SK-N-SH (cell line): ENCODE measurements around the gene PPHLN1. TPM values are rescaled to one million over a fixed set of nuclear protein-coding genes. Genes with fewer than 3 reads are reported as not detected.

ENCODE experiments used
- CTCF ChIA-PET: fragments of 300-600, 350-600 bp; formaldehyde crosslinking; extraction: SDS; loops from one replicate; lab custom pipeline; 2021; lab: Yijun Ruan, JAX
- POLR2A ChIA-PET: fragments of 350-600 bp; sonication (Branson Sonifier 250); formaldehyde crosslinking; extraction: SDS; loops from one replicate; lab custom pipeline; 2020; ENCODE audit warnings: antibody characterized with exemption, inconsistent platforms; lab: Yijun Ruan, JAX
- DNase-seq: peaks from one replicate; pipeline ENCODE4 v3.0.0; 2012
- H2AFZ ChIP-seq: fragments of 200-600 bp; sonication (generic); 2 replicates; pipeline ENCODE4 v1.8.1; 2016; ENCODE audit warnings: antibody characterized with exemption, mild to moderate bottlenecking, low read depth
- H3F3A ChIP-seq: fragments of 200-600 bp; sonication (generic); replicated peaks from 2 replicates; pipeline ENCODE3; 2016; ENCODE audit warnings: antibody characterized with exemption, mild to moderate bottlenecking; ENCODE audit not compliant: insufficient read depth
- H3K27ac ChIP-seq, 2 experiments: fragments of 200-500 bp in 1 of 2; fragments of 200-600 bp in 1 of 2; sonication (Bioruptor generic) in 1 of 2; sonication (generic), shearing (Covaris generic) in 1 of 2; 2 replicates each; pipeline versions ENCODE4 v1.5.1 to v1.6.1; 2014 to 2016; ENCODE audit warnings: low read depth in 2 of 2, inconsistent platforms in 1 of 2, low read length in 1 of 2, mild to moderate bottlenecking in 1 of 2, mixed read lengths in 1 of 2
- H3K27me3 ChIP-seq: fragments of 200-600 bp; sonication (generic), shearing (Covaris generic); 2 replicates; pipeline ENCODE4 v1.6.1; 2016; ENCODE audit warnings: mixed run types; ENCODE audit not compliant: insufficient read depth
- H3K36me3 ChIP-seq, 2 experiments: fragments of 200-500 bp in 1 of 2; fragments of 200-600 bp in 1 of 2; sonication (Bioruptor generic) in 1 of 2; sonication (generic) in 1 of 2; replicated peaks in 1 of 2; 2 replicates each; pipeline versions ENCODE3 to v1.5.1; 2014 to 2016; ENCODE audit warnings: low read length in 1 of 2, mild to moderate bottlenecking in 1 of 2; ENCODE audit not compliant: insufficient read depth in 2 of 2, control insufficient read depth in 1 of 2
- H3K4me1 ChIP-seq, 2 experiments: fragments of 200-500 bp in 1 of 2; fragments of 200-600 bp in 1 of 2; sonication (Bioruptor generic) in 1 of 2; sonication (generic), shearing (Covaris generic) in 1 of 2; 2 replicates each; pipeline versions ENCODE4 v1.5.1 to v1.6.1; 2014 to 2016; ENCODE audit warnings: low read depth in 1 of 2, low read length in 1 of 2, mixed run types in 1 of 2; ENCODE audit not compliant: insufficient read depth in 2 of 2, control insufficient read depth in 1 of 2
- H3K4me2 ChIP-seq: fragments of 200-600 bp; sonication (generic), shearing (Covaris generic); 2 replicates; pipeline ENCODE4 v1.6.1; 2017; ENCODE audit warnings: mixed run types
- H3K4me3 ChIP-seq, 2 experiments: fragments of 200-500 bp in 1 of 2; fragments of 200-600 bp in 1 of 2; sonication (Bioruptor generic) in 1 of 2; sonication (generic), shearing (Covaris generic) in 1 of 2; 2 replicates each; pipeline versions ENCODE4 v1.5.1 to v1.8.1; 2014 to 2016; ENCODE audit warnings: low read depth in 2 of 2, inconsistent platforms in 1 of 2, low read length in 1 of 2, mild to moderate bottlenecking in 1 of 2, mixed read lengths in 1 of 2, moderate library complexity in 1 of 2
- H3K79me2 ChIP-seq: fragments of 200-600 bp; sonication (generic); 2 replicates; pipeline ENCODE4 v1.8.1; 2017; ENCODE audit warnings: mild to moderate bottlenecking; ENCODE audit not compliant: insufficient read depth
- H3K9ac ChIP-seq: fragments of 200-600 bp; sonication (generic); 2 replicates; pipeline ENCODE4 v1.6.1; 2017; ENCODE audit warnings: mixed run types
- H3K9me2 ChIP-seq: fragments of 200-600 bp; sonication (generic); 2 replicates; pipeline ENCODE4 v1.6.1; 2017; ENCODE audit warnings: mixed run types
- H3K9me3 ChIP-seq: fragments of 200-600 bp; sonication (generic); 2 replicates; pipeline ENCODE4 v1.6.1; 2017; ENCODE audit warnings: mixed run types, mild to moderate bottlenecking, moderate library complexity
- H4K20me1 ChIP-seq: fragments of 200-600 bp; sonication (generic); 2 replicates; pipeline ENCODE4 v1.6.1; 2017; ENCODE audit warnings: mild to moderate bottlenecking, mixed run types; ENCODE audit not compliant: insufficient read depth
- EP300 ChIP-seq, 2 experiments: IDR thresholded peaks; 2 replicates each; pipeline versions ENCODE4 v1.4.0 to v1.6.1; 2012; ENCODE audit warnings: borderline replicate concordance in 1 of 2, low read depth in 1 of 2, low read length in 1 of 2
- EZH2phosphoT487 ChIP-seq: fragments of 200-600 bp; sonication (generic); IDR thresholded peaks from 2 replicates; pipeline ENCODE4 v1.6.1; 2017; ENCODE audit warnings: low read depth, mixed run types, mild to moderate bottlenecking, antibody characterized with exemption, moderate library complexity, borderline replicate concordance
- GATA2 ChIP-seq: sonication (generic); formaldehyde crosslinking; IDR thresholded peaks from 2 replicates; pipeline ENCODE4 v1.5.0; 2020; ENCODE audit warnings: mild to moderate bottlenecking, missing genetic modification reagents
- JUND ChIP-seq: IDR thresholded peaks from 2 replicates; pipeline ENCODE4 v1.4.0; 2012
- MEF2A ChIP-seq: IDR thresholded peaks from 2 replicates; pipeline ENCODE4 v1.4.0; 2012; ENCODE audit warnings: low read depth, borderline replicate concordance
- PBX3 ChIP-seq: IDR thresholded peaks from 2 replicates; pipeline ENCODE4; 2012
- RAD21 ChIP-seq: IDR thresholded peaks from 2 replicates; pipeline ENCODE4 v1.6.1; 2012; ENCODE audit warnings: mild to moderate bottlenecking, low read length
- REST ChIP-seq: IDR thresholded peaks from 2 replicates; pipeline ENCODE4 v1.6.1; 2012; ENCODE audit warnings: mild to moderate bottlenecking, low read depth, low read length, moderate library complexity
- RFX5 ChIP-seq: IDR thresholded peaks from 2 replicates; pipeline ENCODE4 v1.6.1; 2012; ENCODE audit warnings: mild to moderate bottlenecking, improper control_type of control experiment, low read length
- RXRA ChIP-seq: IDR thresholded peaks from 2 replicates; pipeline ENCODE4 v1.4.0; 2012; ENCODE audit warnings: low read depth, mild to moderate bottlenecking, borderline replicate concordance
- SIN3A ChIP-seq: IDR thresholded peaks from 2 replicates; pipeline ENCODE4 v1.6.1; 2012; ENCODE audit warnings: low read depth, mild to moderate bottlenecking, low read length, moderate library complexity, borderline replicate concordance
- USF2 ChIP-seq: fragments of 150-350 bp; IDR thresholded peaks from 2 replicates; pipeline ENCODE4 v1.6.1; 2017; ENCODE audit warnings: antibody characterized with exemption, low read length, low read depth, borderline replicate concordance
- ZBTB33 ChIP-seq: IDR thresholded peaks from 2 replicates; pipeline ENCODE4 v1.4.0; 2012; ENCODE audit warnings: low read depth, borderline replicate concordance
- WGBS: methylation state at CpG from one replicate; pipeline ENCODE4 v1.1.6; 2017; ENCODE audit warnings: low lambda C conversion rate; 5-methylcytosine and 5-hydroxymethylcytosine counted together
- polyA plus RNA-seq, 3 experiments: library from polyadenylated mRNA; depleted of rRNA; stranded (reverse); fragments of >200 nt; gene quantifications; 2 replicates each; pipeline ENCODE4 v1.2.3, GENCODE V29; 2012
- TF ChIP-seq, protein P1 (sequence below): IDR thresholded peaks from 2 replicates; pipeline ENCODE4 v1.4.0; 2012; ENCODE audit warnings: low read depth

Gene PPHLN1
- polyA plus RNA-seq, 1 of the 3 experiments (the other 2 are of a cell fraction): 55.4 TPM

- WGBS: 99% methylated on average over 4 of the region's 4 CpGs
Observed at GRCh38 chr12:42298887-42299286, 27.1 kb upstream of the PPHLN1 start.

More at GRCh38 chr12:42298887-42299286, 27.1 kb upstream of the PPHLN1 start:
- H3K9ac ChIP-seq: no peak overlapping the region
- TF ChIP-seq JUND (no peak), RAD21 (no peak), EZH2phosphoT487 (no peak), PBX3 (no peak), REST (no peak), RFX5 (no peak), SIN3A (no peak), GATA2 (CRISPR knock-in tag) (no peak), ZBTB33 (no peak), MEF2A (no peak), USF2 (no peak), RXRA (no peak), EP300 (IDR thresholded peaks at IDR 0.05; ENCODE audit: borderline replicate concordance in 1 of 2, low read depth in 1 of 2, low read length in 1 of 2) (no peak)
- TF ChIP-seq, protein P1, sequence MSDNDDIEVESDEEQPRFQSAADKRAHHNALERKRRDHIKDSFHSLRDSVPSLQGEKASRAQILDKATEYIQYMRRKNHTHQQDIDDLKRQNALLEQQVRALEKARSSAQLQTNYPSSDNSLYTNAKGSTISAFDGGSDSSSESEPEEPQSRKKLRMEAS: no peak
- H3K4me3 ChIP-seq: no peak overlapping the region
- H3K79me2 ChIP-seq: no peaks in the 10 kb centered on the region
- ChIA-PET CTCF (no interaction called here), POLR2A (no interaction called here)
- no peak overlapping the region for H2AFZ ChIP-seq
- no peaks in the 10 kb centered on the region for H3K27me3 ChIP-seq
- DNase-seq: no peak
- H3K4me1 ChIP-seq: no peaks in the 10 kb centered on the region
- H3K36me3 ChIP-seq: peaks cover 0 to 4% of the 10 kb centered on the region in 2 experiments
- H3F3A ChIP-seq: peaks cover 8% of the 10 kb centered on the region
- H3K27ac ChIP-seq: no peak overlapping the region
- H3K9me3 ChIP-seq: no peaks in the 10 kb centered on the region
- H4K20me1 ChIP-seq: no peaks in the 10 kb centered on the region
- no peaks in the 10 kb centered on the region for H3K9me2 ChIP-seq
- H3K4me2 ChIP-seq: no peak overlapping the region
